Measurements from ENCODE around the gene AFF1.

- TF ChIP-seq POLR2AphosphoS5 (IDR thresholded peaks at IDR 0.05) (no peak), POLR2A (IDR thresholded peaks at IDR 0.05) (no peak)
- TF ChIP-seq, protein P1, sequence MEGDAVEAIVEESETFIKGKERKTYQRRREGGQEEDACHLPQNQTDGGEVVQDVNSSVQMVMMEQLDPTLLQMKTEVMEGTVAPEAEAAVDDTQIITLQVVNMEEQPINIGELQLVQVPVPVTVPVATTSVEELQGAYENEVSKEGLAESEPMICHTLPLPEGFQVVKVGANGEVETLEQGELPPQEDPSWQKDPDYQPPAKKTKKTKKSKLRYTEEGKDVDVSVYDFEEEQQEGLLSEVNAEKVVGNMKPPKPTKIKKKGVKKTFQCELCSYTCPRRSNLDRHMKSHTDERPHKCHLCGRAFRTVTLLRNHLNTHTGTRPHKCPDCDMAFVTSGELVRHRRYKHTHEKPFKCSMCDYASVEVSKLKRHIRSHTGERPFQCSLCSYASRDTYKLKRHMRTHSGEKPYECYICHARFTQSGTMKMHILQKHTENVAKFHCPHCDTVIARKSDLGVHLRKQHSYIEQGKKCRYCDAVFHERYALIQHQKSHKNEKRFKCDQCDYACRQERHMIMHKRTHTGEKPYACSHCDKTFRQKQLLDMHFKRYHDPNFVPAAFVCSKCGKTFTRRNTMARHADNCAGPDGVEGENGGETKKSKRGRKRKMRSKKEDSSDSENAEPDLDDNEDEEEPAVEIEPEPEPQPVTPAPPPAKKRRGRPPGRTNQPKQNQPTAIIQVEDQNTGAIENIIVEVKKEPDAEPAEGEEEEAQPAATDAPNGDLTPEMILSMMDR (IDR thresholded peaks at IDR 0.05): no peak
Observed at GRCh38 chr4:86892636-86892960, 42.2 kb upstream of the AFF1 start.
